ENCODE results near the gene DHCR24.

DNA sequence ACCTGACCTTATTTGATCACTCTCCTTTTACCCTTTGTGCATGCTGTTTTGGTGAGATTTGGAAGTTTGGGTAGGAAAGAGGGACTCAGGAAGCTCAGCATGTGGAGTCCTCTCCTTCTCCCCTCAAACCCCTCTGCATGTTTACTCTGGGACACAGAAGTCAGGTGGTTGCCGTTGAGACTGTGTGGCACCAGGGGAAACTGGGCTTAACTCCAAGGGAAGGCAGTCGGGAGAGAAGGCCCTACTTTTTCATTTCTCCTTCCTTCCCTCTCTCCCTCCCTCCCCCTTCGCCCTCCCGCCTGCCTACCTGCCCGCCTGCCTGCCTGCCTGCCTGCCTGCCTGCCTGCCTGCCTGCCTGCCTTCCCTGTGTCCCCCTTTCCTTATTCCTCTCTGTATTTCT is 51.0 kb downstream of the DHCR24 start:
- TF ChIP-seq, protein P1, sequence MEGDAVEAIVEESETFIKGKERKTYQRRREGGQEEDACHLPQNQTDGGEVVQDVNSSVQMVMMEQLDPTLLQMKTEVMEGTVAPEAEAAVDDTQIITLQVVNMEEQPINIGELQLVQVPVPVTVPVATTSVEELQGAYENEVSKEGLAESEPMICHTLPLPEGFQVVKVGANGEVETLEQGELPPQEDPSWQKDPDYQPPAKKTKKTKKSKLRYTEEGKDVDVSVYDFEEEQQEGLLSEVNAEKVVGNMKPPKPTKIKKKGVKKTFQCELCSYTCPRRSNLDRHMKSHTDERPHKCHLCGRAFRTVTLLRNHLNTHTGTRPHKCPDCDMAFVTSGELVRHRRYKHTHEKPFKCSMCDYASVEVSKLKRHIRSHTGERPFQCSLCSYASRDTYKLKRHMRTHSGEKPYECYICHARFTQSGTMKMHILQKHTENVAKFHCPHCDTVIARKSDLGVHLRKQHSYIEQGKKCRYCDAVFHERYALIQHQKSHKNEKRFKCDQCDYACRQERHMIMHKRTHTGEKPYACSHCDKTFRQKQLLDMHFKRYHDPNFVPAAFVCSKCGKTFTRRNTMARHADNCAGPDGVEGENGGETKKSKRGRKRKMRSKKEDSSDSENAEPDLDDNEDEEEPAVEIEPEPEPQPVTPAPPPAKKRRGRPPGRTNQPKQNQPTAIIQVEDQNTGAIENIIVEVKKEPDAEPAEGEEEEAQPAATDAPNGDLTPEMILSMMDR (optimal IDR thresholded peaks at IDR 0.05 in 1 of 3, IDR thresholded peaks at IDR 0.05 in 1 of 3, conservative IDR thresholded peaks at IDR 0.05 in 1 of 3; ENCODE audit: extremely low read depth in 1 of 3, insufficient read depth in 2 of 3, low read length in 3 of 3): no peak
- TF ChIP-seq EZH2 (IDR thresholded peaks at IDR 0.05; ENCODE audit: low read length): no peak

Measured in keratinocyte (primary cell).